Cardiac fibroblast (primary cell): ENCODE data around the gene PRR19.

Experiments used
- DNase-seq, 2 donors: peaks; one replicate each; pipeline versions ENCODE4 v3.0.0 to v3.0.0-alpha.2; 2010; ENCODE audit warnings: low read depth in 2 of 2
- H3K4me3 ChIP-seq, 2 donors: replicated peaks in 1 of 2; 1 replicate in 1 of 2; 2 replicates in 1 of 2; pipeline ENCODE4 v1.5.1; 2011; ENCODE audit warnings: low read depth in 2 of 2, low read length in 2 of 2, mild to moderate bottlenecking in 2 of 2, moderate library complexity in 1 of 2
- TF ChIP-seq, protein P1 (sequence below): IDR thresholded peaks from one replicate; pipeline ENCODE4 v1.5.1; 2011; ENCODE audit warnings: low read depth, mild to moderate bottlenecking, low read length, inconsistent platforms

Gene PRR19

DNA sequence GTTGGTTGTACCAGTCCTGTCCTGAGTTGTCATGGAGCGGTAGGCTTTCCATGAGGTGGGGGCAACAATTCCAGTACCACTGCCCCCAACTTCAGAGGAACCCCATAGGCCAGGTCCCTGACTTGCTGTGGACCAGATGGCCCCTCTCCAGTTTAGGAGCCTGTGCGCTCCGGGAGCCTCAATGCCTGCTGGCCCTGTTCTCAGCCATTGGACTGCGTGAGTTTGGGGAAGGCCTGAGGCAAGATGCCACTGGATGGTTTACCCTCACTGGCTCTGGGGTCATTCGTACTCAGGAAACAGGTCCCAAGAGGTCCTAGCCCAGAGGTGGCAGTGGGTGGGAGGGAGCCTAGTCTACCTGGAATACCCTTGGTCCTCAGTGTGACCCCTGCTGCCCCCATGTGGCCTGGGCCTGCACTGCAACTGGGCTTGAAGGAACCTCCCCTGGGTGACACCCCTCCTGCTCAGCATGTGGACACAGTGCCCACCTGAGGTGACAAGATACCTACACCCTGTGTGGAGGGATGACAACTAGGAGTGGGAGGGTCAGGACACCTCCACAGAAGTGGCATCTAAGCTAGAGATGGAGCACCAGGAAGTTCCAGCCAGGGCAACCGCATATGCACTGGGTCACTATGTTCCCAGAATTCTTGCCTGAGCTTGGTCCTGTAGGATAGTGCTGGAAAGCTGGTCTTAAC lies 6.0 kb upstream of the PRR19 start:
- peak; percentile 62 to 66 for DNase-seq
- TF ChIP-seq, protein P1, sequence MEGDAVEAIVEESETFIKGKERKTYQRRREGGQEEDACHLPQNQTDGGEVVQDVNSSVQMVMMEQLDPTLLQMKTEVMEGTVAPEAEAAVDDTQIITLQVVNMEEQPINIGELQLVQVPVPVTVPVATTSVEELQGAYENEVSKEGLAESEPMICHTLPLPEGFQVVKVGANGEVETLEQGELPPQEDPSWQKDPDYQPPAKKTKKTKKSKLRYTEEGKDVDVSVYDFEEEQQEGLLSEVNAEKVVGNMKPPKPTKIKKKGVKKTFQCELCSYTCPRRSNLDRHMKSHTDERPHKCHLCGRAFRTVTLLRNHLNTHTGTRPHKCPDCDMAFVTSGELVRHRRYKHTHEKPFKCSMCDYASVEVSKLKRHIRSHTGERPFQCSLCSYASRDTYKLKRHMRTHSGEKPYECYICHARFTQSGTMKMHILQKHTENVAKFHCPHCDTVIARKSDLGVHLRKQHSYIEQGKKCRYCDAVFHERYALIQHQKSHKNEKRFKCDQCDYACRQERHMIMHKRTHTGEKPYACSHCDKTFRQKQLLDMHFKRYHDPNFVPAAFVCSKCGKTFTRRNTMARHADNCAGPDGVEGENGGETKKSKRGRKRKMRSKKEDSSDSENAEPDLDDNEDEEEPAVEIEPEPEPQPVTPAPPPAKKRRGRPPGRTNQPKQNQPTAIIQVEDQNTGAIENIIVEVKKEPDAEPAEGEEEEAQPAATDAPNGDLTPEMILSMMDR: peak; percentile 98
- no peak overlapping the region for H3K4me3 ChIP-seq

DNA sequence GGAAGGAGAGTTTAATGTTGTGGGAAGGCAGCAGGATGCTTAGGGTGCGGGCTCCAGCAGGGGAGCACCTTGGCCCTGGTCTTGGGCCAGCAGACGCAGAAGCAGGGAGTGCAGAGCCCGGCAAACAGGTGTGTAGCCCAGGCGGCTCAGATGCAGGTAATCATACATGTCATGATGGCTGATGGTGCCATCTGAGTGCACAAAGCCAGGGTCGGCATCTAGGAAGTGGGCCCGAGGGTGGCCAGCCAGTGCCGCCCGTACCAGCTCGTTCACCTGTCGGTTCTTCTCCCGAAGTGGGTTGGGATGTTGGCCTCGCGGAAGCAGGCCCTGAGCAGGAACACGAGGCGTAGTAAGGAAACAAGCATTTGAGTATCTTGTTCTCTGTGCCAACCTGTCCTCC lies 4.9 kb upstream of the PRR19 start:
- TF ChIP-seq, protein P1: no peak
- no peak for DNase-seq
- H3K4me3 ChIP-seq: no peak overlapping the region

DNA sequence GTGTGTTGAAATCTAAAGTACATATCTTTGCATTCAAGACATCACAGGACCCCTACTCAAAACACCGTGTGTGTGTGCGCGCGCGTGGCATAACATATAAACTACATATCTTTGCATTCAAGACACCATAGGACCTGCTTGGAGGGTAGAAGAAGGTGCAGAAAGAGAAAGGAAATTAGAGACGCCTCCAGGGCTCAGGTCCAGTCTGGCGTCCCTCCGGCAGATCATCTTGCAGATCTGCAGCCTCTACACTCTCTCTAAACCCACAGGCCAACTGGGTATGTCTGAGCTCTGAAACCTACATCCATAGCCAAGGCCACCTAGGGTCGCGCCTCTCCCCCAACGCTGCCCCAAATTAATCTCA lies 1.2 kb downstream of the PRR19 start:
- DNase-seq: no peak
- H3K4me3 ChIP-seq: no peak overlapping the region
- TF ChIP-seq, protein P1: no peak

DNA sequence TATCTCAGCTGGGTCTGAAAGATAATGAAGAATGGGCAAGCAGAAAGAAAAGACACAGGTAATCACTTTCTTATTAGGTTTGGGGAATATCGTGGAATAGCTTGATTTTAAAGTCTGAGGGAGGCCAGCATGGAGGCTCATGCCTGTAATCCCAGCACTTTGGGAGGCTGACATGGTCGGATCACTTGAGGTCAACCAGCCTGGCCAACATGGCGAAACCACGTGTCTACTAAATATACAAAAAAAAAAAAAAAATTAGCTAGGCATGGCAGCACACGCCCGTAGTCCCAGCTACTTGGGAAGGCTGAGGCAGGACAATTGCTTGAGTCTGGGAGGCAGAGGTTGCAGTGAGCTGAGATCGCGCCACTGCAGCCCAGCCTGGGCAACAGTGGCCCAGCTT lies 1.9 kb downstream of the PRR19 start:
- TF ChIP-seq, protein P1: no peak
- no peak for DNase-seq
- no peak overlapping the region for H3K4me3 ChIP-seq

DNA sequence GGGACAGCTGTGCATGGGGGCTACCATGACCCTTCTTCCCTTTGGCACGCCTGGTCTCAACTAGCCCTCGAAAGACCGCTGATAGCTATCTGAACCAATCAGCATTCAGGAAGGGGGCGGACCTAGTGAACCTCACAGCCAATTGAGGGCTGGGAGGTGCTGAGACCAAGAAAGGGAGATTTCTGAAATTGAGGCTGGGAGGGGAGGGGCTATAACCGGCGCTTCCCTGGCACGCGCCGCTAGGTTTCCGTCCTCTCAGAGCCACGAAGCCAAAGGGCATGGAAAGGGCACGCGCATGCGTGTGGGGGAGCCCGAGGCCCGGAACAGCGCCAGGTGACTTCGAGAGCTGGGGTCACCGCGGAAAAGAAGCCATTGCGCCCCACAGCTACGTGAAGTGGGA lies 4.7 kb downstream of the PRR19 start:
- TF ChIP-seq, protein P1: no peak
- H3K4me3 ChIP-seq: no peak overlapping the region
- no peak for DNase-seq

DNA sequence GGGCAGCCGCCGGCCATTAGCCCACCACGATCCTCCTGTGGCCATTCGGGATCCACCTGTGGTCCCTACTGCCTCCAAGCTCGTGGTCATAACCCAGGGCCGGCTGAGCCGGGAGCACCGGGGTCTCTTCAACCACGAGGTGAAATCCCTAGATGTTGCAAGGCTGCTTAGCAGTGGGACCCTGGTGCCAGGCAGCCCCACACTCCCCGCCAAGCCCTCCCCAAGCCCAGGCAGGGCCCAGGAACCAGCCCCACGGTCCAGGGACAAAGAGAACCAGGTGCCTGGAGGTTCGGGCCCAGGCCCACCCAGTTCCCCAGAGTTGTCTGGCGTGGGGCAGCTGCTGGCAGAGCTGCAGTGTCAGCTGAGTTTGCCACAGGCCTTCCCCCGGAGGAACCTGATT lies 7.8 kb downstream of the PRR19 start:
- no peak for DNase-seq
- no peak overlapping the region for H3K4me3 ChIP-seq
- TF ChIP-seq, protein P1: no peak

DNA sequence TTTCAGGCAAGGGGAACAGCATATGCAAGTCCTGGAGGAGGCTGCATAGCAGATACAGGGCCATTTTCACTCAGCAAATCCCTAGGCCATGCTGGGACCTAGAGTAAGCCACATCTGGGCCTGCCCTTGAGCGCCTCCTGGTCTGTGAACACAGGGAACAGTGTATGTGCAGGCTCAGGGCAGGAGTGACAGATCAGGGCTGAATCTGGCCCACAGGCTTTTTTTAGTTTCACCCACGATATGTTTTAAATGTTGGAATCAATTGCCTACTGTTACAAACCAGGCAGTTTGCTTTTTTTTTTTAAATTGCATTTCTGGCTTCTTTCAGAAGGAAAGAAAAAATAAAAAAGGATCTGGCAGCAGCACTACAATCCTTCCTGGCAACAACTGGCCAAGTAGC lies 9.7 kb downstream of the PRR19 start:
- H3K4me3 ChIP-seq: no peak overlapping the region
- DNase-seq: peak in 1 of 2 donors; percentile 14
- TF ChIP-seq, protein P1: peak; percentile 13
